Dermis blood vessel endothelial cell (primary cell): ENCODE measurements around the gene CD84. TPM values are rescaled to one million over a fixed set of nuclear protein-coding genes. Genes with fewer than 3 reads are reported as not detected.
"Not testable (repeated sequence)": the region's sequence is repeated elsewhere in the genome, so short reads cannot be mapped to it uniquely, and the experiment has no call there.

Source experiments
- DNase-seq: peaks from one replicate; pipeline ENCODE4 v3.0.0; 2010
- total RNA-seq: library from RNA; depleted of rRNA; stranded (reverse); fragments of >200 nt; gene quantifications from 2 replicates; pipeline ENCODE4 v1.2.3, GENCODE V29; 2014

CD84 gene
- total RNA-seq, 1 donor from 2014 or later = not detected

- peak; percentile 8 for DNase-seq
These were observed 39.1 kb downstream of the CD84 start for GRCh38 chr1:160539990-160540858.

DNA sequence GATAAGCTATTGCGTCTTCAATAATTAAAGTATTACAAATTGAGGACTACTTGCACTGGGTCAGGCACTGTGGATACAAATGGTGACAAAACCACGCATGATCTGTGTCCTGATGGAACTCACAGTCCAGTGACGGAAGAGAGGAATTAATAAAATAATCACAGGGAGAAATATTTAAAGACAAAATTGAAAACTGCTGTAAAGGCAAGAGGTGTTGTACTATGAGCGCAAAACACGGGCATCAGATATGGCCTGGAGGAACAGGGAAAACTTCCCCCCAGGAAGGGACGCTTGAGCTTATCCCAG, 39.7 kb downstream of the CD84 start:
- DNase-seq = no peak

DNA sequence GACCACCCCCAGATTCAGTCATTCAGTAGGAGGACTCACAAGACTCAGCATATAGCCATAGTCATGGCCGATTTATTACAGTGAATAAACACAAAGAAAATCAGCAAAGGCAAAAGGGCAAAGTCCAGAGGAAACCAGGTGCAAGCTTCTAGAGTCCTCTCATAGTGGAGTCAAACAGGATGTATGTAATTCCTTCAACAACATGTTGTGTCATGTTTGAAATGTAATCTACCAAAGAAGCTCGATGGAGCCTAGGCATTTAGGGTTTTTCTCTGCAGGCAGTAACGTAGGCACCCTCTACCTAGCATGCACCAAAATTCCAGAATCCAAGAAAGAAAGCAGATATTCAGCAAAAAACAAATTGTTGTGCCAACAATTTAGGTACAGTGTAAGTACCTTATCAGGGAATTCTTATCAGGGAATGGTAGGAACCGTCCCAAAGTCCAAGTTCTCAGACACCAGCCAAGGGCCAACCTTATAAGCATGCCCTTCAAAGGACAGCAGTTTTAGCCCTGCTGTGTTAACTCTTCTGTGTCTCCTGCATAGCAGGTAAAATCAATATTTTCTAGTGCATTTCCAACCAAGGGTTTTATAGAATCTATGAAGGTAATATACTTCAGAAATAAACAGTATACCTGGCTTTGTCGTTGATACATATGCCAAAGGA, 40.2 kb downstream of the CD84 start:
- DNase-seq = no peak

DNA sequence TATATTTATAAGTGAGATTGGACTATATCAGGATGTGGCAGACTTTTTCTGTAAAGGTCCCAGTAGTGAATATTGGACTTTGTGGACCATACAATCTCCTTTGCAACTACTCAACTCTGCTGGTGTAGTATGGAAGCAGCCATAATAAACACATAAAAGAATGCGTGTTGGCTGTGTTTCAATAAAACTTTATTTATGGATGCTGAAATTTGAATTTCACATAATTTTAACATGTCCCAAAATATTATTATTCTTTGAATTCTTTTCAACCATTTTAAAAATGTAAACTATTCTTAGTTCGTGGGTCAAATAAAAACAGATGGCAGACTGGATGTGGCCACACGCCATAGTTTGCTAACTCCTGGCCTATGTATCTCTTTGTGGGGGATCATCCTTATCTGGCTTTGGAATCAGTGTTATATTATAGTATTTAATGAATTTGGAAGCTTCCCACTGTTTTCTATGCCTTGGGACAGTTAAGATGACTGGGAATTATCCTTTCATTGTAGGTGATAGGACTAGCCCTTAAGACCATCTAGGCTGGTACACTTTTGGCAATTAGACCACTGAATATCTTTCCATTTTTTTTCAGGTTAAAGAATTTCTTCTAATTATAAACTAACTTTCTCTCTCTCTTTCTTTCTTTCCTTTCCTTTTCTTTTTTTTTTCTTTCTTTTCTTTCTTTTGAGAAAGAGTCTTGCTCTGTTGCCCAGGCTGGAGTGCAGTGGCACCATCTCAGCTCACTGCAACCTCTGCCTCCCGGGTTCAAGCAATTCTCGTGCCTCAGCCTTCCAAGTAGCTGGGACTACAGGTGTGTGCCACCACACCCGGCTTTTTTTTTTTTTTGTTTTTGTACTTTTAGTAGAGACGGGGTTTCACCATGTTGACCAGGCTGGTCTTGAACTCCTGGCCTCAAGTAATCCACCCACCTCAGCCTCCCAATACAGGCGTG, 41.3 kb downstream of the CD84 start:
- no peak for DNase-seq

GRCh38 chr1:160534823-160535605, 44.3 kb downstream of the CD84 start:
- no peak for DNase-seq

- not testable (repeated sequence) for DNase-seq
These were observed 46.8 kb downstream of the CD84 start for GRCh38 chr1:160532557-160532813.

- DNase-seq = not testable (repeated sequence)
These were observed 47.3 kb downstream of the CD84 start for GRCh38 chr1:160531809-160532556.

GRCh38 chr1:160529401-160529952, 49.8 kb downstream of the CD84 start:
- not testable (repeated sequence) for DNase-seq

- not testable (repeated sequence) for DNase-seq
These were observed 55.5 kb downstream of the CD84 start for GRCh38 chr1:160523789-160524188.

GRCh38 chr1:160522622-160523345, 56.5 kb downstream of the CD84 start, which contains the start of gene SLAMF6:
TSS of gene SLAMF6 (minus strand) at chr1:160523255. CDS start at chr1:160523192, 63 bp downstream.
- no peak for DNase-seq

GRCh38 chr1:160522136-160522535, 57.2 kb downstream of the CD84 start:
- DNase-seq = no peak

GRCh38 chr1:160521554-160521953, 57.7 kb downstream of the CD84 start:
- no peak for DNase-seq

DNA sequence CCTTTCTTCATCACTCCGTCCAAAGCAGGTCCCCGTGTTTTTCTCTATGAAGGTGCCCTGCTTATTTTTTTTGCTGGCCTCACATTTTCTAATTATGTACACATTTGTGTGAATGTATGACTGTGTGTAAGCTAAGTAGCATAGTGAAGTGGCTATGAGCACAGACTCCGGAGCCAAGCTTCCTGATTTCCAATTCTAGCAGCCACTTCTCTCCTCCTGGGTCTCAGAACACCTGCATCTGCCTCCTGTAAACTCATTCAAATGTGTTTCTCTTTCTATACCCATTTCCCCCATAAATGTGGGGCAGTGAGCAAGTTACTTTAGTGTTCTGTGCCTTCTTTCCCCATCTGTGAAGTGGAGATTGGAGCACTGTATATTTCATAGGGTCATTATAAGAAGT, 58.3 kb downstream of the CD84 start:
- no peak for DNase-seq

- no peak for DNase-seq
These were observed 58.7 kb downstream of the CD84 start for GRCh38 chr1:160520582-160520981.

DNA sequence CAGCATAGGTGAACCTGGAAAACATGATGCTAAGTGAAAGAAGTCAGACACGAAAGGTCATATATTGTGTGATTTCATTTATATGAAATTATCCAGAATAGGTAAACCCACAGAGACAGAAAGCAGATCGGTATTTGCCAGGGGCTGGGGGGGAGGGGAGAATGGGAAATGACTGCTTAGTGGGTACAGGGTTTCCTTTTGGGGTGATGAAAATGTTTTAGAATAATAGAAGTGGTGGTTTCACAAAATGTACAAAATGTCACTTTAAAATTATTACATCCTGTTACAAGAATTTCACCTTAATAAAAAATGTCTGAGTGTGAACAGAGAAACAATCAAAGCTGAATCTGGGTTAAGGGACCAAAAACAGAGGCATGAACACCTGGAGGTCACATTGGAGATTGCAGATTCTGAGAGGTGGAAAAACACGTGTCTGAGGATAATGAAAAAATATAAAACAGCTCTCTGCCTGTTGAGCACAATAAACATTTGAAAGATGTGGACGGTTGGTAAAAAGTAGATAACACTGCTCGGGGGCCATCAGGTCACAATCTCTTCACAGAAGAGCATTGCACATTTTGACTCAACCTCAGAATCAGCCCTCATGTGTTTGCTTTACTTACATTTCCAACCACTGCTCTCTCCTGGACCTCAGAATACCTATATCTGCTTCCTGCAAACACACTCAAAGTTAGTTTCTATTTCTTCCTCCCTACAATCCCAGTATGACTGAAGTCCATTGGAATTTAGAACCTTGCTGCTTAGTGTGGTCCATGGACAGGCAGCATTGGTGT, 59.5 kb downstream of the CD84 start:
- DNase-seq = no peak

DNA sequence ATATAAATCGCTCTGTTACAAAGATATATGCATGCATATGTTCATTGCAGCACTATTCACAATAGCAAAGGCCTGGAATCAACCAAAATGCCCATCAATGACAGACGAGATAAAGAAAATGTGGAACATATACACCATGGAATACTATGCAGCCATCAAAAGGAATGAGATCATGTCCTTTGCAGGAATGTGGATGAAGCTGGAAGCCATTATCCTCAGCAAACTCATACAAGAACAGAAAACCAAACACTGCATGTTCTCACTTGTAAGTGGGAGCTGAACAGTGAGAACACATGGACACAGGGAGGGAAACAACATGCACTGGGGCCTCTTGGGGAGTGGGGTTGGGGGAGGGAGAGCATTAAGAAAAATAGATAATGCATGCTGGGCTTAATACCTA, 61.8 kb downstream of the CD84 start:
- not testable (repeated sequence) for DNase-seq

DNA sequence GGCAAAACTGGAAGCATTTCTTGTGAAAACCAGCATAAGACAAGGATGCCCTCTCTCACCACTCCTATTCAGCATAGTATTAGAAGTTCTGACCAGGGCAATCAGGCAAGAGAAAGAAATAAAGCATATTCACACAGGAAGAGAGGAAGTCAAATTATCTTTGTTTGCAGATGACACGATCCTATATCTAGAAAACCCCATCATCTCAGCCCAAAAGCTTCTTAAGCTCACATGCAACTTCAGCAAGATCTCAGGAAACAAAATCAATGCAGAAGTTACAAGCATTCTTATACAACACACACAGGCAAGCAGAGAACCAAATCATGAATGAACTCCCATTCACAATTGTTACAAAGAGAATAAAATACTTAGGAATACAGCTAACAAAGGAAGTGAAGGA, 63.4 kb downstream of the CD84 start:
- not testable (repeated sequence) for DNase-seq

DNA sequence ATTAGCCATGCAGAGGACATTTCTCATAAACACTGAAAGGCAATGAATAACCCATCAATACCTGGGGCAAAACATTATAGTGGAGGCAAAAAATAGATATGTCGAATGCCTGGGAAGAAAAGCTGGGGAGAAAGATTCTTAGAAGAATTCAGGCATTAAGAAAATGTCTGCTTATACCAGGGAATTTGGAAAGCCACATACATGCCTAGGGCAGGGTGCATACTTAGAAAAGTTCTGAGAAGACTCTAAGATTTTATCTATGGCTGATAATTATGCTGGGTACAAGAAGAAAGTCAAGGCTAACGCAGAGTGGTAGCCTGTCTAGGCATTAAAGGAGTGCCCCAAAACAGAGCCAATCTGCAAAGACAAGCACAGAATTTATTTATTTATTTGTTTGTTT, 74.6 kb downstream of the CD84 start:
- DNase-seq = no peak

- DNase-seq = no peak
These were observed 76.2 kb downstream of the CD84 start for GRCh38 chr1:160503087-160503486.
